SU-DHL-6 (cell line): ENCODE measurements around the gene MEI1.

Experiments
- H2AFZ ChIP-seq: fragments of 200-600 bp; sonication (generic); 2 replicates; pipeline ENCODE4 v1.6.1; 2014; ENCODE audit warnings: low read depth, mild to moderate bottlenecking, moderate library complexity, mixed read lengths, antibody characterized with exemption, low read length; ENCODE audit not compliant: severe bottlenecking
- H3F3A ChIP-seq: fragments of 200-600 bp; shearing (Covaris generic); 2 replicates; pipeline ENCODE4 v1.6.0; 2016; ENCODE audit warnings: antibody characterized with exemption, mild to moderate bottlenecking; ENCODE audit not compliant: insufficient read depth
- H3K27ac ChIP-seq: fragments of 200-600 bp; sonication (generic); 2 replicates; pipeline ENCODE4 v1.5.1; 2016; ENCODE audit warnings: low read depth, mild to moderate bottlenecking, low read length, moderate library complexity, mixed read lengths
- H3K27me3 ChIP-seq: fragments of 200-600 bp; sonication (generic), shearing (Covaris generic); 2 replicates; pipeline ENCODE4 v1.6.0; 2014; ENCODE audit warnings: mild to moderate bottlenecking, low read length
- H3K36me3 ChIP-seq: fragments of 200-600 bp; sonication (generic); 2 replicates; pipeline ENCODE4 v1.6.1; 2014; ENCODE audit warnings: mild to moderate bottlenecking, low read length, mixed read lengths
- H3K4me2 ChIP-seq: fragments of 300-600, 200-600 bp; shearing (Covaris generic), sonication (generic); 2 replicates; pipeline ENCODE4 v1.6.0; 2014; ENCODE audit warnings: low read length, low read depth, mild to moderate bottlenecking; ENCODE audit not compliant: poor library complexity, severe bottlenecking
- H3K4me3 ChIP-seq: fragments of 200-600 bp; sonication (generic); 2 replicates; pipeline ENCODE4 v1.5.1; 2014; ENCODE audit warnings: antibody characterized with exemption, low read length, mild to moderate bottlenecking, mixed read lengths; ENCODE audit not compliant: insufficient read depth, poor library complexity, severe bottlenecking
- H3K79me2 ChIP-seq: fragments of 200-600 bp; sonication (generic); 2 replicates; pipeline ENCODE4 v1.6.1; 2014; ENCODE audit warnings: mild to moderate bottlenecking, low read length, moderate library complexity; ENCODE audit not compliant: insufficient read depth
- H3K9ac ChIP-seq: fragments of 200-600 bp; sonication (generic); 2 replicates; pipeline ENCODE4 v1.7.0; 2014; ENCODE audit warnings: mild to moderate bottlenecking, low read length
- H3K9me2 ChIP-seq: fragments of 200-600 bp; sonication (generic); replicated peaks from 2 replicates; pipeline ENCODE4 v1.6.1; 2014; ENCODE audit warnings: low read length; ENCODE audit not compliant: insufficient read depth
- H3K9me3 ChIP-seq: fragments of 200-600 bp; sonication (generic); 2 replicates; pipeline ENCODE4 v1.6.1; 2014; ENCODE audit warnings: low read length, mixed read lengths; ENCODE audit not compliant: insufficient read depth
- H4K20me1 ChIP-seq: fragments of 200-600 bp; sonication (generic); 2 replicates; pipeline ENCODE4 v1.6.1; 2014; ENCODE audit warnings: low read depth, mild to moderate bottlenecking, antibody characterized with exemption, low read length, moderate library complexity, mixed read lengths
- EZH2phosphoT487 ChIP-seq: fragments of 200-600 bp; sonication (generic), shearing (Covaris generic); conservative IDR thresholded peaks from 2 replicates; pipeline ENCODE4 v1.6.1; 2018; ENCODE audit warnings: mild to moderate bottlenecking, antibody characterized with exemption, low read length, moderate library complexity, mixed read lengths
- TF ChIP-seq, protein P1 (sequence below): fragments of 200-600 bp; sonication (generic); IDR thresholded peaks from one replicate; pipeline ENCODE4 v1.5.1; 2017; ENCODE audit warnings: antibody characterized with exemption, mild to moderate bottlenecking, low read length, moderate library complexity; ENCODE audit not compliant: insufficient read depth, poor library complexity, severe bottlenecking

The MEI1 gene

DNA sequence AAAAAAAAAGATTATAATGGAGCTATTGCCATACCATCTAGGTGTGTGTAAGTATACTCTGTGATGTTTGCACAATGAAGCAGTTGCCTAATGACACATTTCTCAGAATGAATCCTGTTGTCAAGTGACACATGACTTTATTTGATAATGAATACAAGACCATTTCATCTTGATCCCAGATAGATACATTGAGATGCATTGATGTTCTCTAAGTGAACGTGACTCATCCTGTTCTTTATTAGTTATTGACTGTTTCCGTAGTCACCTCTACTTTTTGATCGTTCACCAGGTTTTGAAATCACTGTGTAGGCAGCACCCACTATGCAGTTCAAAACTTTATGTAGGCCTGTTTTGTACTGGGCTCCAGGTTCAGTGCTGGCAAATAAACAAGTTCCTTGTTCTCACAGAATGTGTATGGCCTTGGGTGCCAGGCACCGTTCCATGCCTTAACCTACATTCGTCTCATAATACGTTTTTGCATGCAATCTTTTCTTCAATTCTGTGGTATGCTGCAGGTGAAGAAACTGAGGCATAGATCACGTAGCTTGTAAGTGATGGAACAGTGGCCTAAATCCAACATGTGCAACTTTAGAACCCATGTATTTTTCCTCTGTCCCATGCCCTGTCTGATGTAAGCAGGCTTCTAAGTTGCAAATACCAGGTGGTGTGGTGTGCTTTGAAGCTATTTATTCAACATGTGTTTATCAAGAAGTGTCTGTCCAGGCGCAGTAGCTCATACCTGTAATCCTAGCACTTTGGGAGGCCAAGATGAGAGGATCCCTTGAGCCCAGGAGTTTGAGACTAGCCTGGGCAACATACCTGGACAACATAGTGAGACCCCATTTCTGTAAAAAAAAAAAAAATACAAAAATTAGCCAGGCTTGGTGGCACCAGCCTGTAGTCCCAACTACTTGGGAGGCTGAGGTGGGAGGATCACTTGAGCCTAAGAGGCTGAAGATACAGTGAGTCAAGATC lies 144.0 kb downstream of the MEI1 start:
- H3F3A ChIP-seq, result peaks cover 9% of the 10 kb centered on the region; the same call in 1 of the 2 replicates
- H3K9ac ChIP-seq, result no peak overlapping the region
- H3K4me3 ChIP-seq, result no peak overlapping the region
- H3K27me3 ChIP-seq, result no peaks in the 10 kb centered on the region
- H4K20me1 ChIP-seq, result peaks cover 7% of the 10 kb centered on the region
- TF ChIP-seq, protein P1, sequence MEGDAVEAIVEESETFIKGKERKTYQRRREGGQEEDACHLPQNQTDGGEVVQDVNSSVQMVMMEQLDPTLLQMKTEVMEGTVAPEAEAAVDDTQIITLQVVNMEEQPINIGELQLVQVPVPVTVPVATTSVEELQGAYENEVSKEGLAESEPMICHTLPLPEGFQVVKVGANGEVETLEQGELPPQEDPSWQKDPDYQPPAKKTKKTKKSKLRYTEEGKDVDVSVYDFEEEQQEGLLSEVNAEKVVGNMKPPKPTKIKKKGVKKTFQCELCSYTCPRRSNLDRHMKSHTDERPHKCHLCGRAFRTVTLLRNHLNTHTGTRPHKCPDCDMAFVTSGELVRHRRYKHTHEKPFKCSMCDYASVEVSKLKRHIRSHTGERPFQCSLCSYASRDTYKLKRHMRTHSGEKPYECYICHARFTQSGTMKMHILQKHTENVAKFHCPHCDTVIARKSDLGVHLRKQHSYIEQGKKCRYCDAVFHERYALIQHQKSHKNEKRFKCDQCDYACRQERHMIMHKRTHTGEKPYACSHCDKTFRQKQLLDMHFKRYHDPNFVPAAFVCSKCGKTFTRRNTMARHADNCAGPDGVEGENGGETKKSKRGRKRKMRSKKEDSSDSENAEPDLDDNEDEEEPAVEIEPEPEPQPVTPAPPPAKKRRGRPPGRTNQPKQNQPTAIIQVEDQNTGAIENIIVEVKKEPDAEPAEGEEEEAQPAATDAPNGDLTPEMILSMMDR, result no peak
- no peak for TF ChIP-seq EZH2phosphoT487
- H3K4me2 ChIP-seq, result peak overlapping the region; percentile 2
- no peak overlapping the region for H2AFZ ChIP-seq
- H3K9me2 ChIP-seq, result no peaks in the 10 kb centered on the region
- no peaks in the 10 kb centered on the region for H3K9me3 ChIP-seq
- H3K36me3 ChIP-seq, result peaks cover 17% of the 10 kb centered on the region
- peaks cover 98% of the 10 kb centered on the region for H3K79me2 ChIP-seq
- peak overlapping the region; percentile 10 for H3K27ac ChIP-seq

DNA sequence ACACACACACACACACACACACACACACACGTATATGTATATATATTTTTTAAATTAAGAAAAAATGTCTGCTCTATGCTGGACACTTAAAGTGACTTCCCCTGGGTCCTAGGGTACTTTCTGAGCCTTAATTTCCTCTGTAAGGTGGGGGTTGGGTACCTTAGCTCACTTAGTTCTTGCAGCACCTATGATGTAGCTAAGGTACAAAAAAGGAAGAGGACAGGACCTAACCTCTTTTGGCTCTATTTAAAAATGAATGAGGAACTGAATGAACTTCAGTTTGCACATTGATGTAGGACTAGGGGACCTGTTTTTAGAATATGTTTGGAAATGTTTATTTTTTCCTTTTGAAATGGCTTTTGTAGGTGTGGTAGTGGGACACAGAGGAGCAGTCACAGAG lies 144.7 kb downstream of the MEI1 start:
- peaks cover 17% of the 10 kb centered on the region for H3K36me3 ChIP-seq
- no peak overlapping the region for H3K4me3 ChIP-seq
- no peaks in the 10 kb centered on the region for H3K9me2 ChIP-seq
- H3K9me3 ChIP-seq, result no peaks in the 10 kb centered on the region
- no peak overlapping the region for H2AFZ ChIP-seq
- TF ChIP-seq, protein P1, result no peak
- TF ChIP-seq EZH2phosphoT487, result no peak
- H3K27me3 ChIP-seq, result no peaks in the 10 kb centered on the region
- H3K27ac ChIP-seq, result peak overlapping the region; percentile 5
- peak overlapping the region; percentile 7 for H3K4me2 ChIP-seq
- H3K79me2 ChIP-seq, result peaks cover 98% of the 10 kb centered on the region
- peaks cover 7% of the 10 kb centered on the region for H4K20me1 ChIP-seq
- H3K9ac ChIP-seq, result no peak overlapping the region
- H3F3A ChIP-seq, result peaks cover 9% of the 10 kb centered on the region; the same call in 1 of the 2 replicates

- H4K20me1 ChIP-seq, result peaks cover 11% of the 10 kb centered on the region
- no peak for TF ChIP-seq EZH2phosphoT487
- TF ChIP-seq, protein P1, result no peak
- H3K27ac ChIP-seq, result peak overlapping the region; percentile 5
- H3K4me2 ChIP-seq, result peak overlapping the region; percentile 7
- H3K9me3 ChIP-seq, result no peaks in the 10 kb centered on the region
- H3K79me2 ChIP-seq, result peaks cover 98% of the 10 kb centered on the region
- H3K36me3 ChIP-seq, result peaks cover 19% of the 10 kb centered on the region
- no peak overlapping the region for H2AFZ ChIP-seq
- H3F3A ChIP-seq, result peaks cover 9% of the 10 kb centered on the region; the same call in 1 of the 2 replicates
- no peaks in the 10 kb centered on the region for H3K9me2 ChIP-seq
- no peak overlapping the region for H3K4me3 ChIP-seq
- no peaks in the 10 kb centered on the region for H3K27me3 ChIP-seq
- H3K9ac ChIP-seq, result no peak overlapping the region
These were observed 145.2 kb downstream of the MEI1 start for GRCh38 chr22:41844513-41844912.
